K562 (cell line): ENCODE measurements around the gene TOX3. TPM values are rescaled to one million over a fixed set of nuclear protein-coding genes. Genes with fewer than 3 reads are reported as not detected.

Experiments used
- ATAC-seq: fragments of 200-7000 bp; cut with Tn5 transposase; 3 replicates; pipeline ENCODE4 v1.9.1; 2020; ENCODE audit warnings: moderate library complexity
- BruUV-seq: library from RNA; stranded (reverse); fragments of 400-500 nt; replicated peaks from 2 replicates; lab custom pipeline; 2021; lab: Mats Ljungman, UMichigan
- CTCF ChIA-PET: fragments of 300-600 bp; formaldehyde crosslinking; extraction: SDS; loops from one replicate; lab custom pipeline; 2021; ENCODE audit warnings: low intra/inter-chr PET ratio; lab: Yijun Ruan, JAX
- POLR2A ChIA-PET: fragments of 300-600, 350-650 bp; sonication (Branson Sonifier 250); formaldehyde crosslinking; extraction: SDS; loops from one replicate; lab custom pipeline; 2021; ENCODE audit warnings: antibody characterized with exemption, inconsistent platforms; lab: Yijun Ruan, JAX
- DNase-seq, 4 experiments: peaks; one replicate each; pipeline versions ENCODE4 v3.0.0 to v3.0.0-alpha.2; 2011 to 2018; ENCODE audit warnings: low spot score in 3 of 4, mixed read lengths in 3 of 4; ENCODE audit errors: extremely low read depth in 1 of 4
- FAIRE-seq: peaks from 2 replicates; lab custom pipeline; 2011; peaks lifted over from hg19 to GRCh38; lab: Jason Lieb, UNC
- H2AFZ ChIP-seq: 2 replicates; pipeline ENCODE4 v1.6.0; 2011; ENCODE audit warnings: low read depth, low read length, control low read depth, inconsistent platforms
- H3K27ac ChIP-seq: fragments of 200-600 bp; 3 replicates; pipeline ENCODE4 v1.8.0; 2011; ENCODE audit warnings: low read depth, mild to moderate bottlenecking, control low read depth, inconsistent platforms, low read length, moderate library complexity, mixed read lengths; ENCODE audit errors: extremely low read depth
- H3K27me3 ChIP-seq, 2 experiments: fragments of 300-600 bp in 1 of 2; 2 replicates in 1 of 2; 3 replicates in 1 of 2; pipeline versions ENCODE4 v1.6.0 to v1.8.0; 2011; ENCODE audit warnings: inconsistent platforms in 2 of 2, low read length in 2 of 2, mild to moderate bottlenecking in 1 of 2, mixed read lengths in 1 of 2, moderate library complexity in 1 of 2; ENCODE audit not compliant: control insufficient read depth in 2 of 2, insufficient read depth in 2 of 2
- H3K36me3 ChIP-seq: fragments of 300-600 bp; 3 replicates; pipeline ENCODE4 v1.8.0; 2011; ENCODE audit warnings: mild to moderate bottlenecking, low read length, inconsistent platforms; ENCODE audit not compliant: control insufficient read depth, insufficient read depth
- H3K4me1 ChIP-seq, 2 experiments: fragments of 200-600 bp in 1 of 2; replicated peaks in 1 of 2; 2 replicates in 1 of 2; 3 replicates in 1 of 2; pipeline versions ENCODE4 v1.5.1 to v1.8.0; 2011; ENCODE audit warnings: inconsistent platforms in 2 of 2, low read length in 2 of 2, mild to moderate bottlenecking in 1 of 2, mixed read lengths in 1 of 2, moderate library complexity in 1 of 2; ENCODE audit not compliant: control insufficient read depth in 2 of 2, insufficient read depth in 2 of 2
- H3K4me2 ChIP-seq: 2 replicates; pipeline ENCODE4 v1.6.1; 2011; ENCODE audit warnings: low read length, control low read depth, inconsistent platforms, mixed read lengths; ENCODE audit not compliant: insufficient read depth
- H3K4me3 ChIP-seq: fragments of 200-600 bp; sonication (generic), shearing (Covaris generic); 2 replicates; pipeline ENCODE4 v1.5.1; 2016; ENCODE audit warnings: control low read depth, inconsistent platforms
- H3K79me2 ChIP-seq: fragments of 200-600 bp; 3 replicates; pipeline ENCODE4 v1.8.0; 2011; ENCODE audit warnings: low read length, inconsistent platforms; ENCODE audit not compliant: control insufficient read depth, insufficient read depth
- H3K9ac ChIP-seq, 2 experiments: 2 replicates each; pipeline versions ENCODE4 v1.6.0 to v1.6.1; 2011; ENCODE audit warnings: low read depth in 2 of 2, low read length in 2 of 2, control low read depth in 1 of 2, inconsistent platforms in 1 of 2, mild to moderate bottlenecking in 1 of 2, mixed read lengths in 1 of 2; ENCODE audit not compliant: insufficient read depth in 1 of 2
- H3K9me1 ChIP-seq: one replicate; pipeline ENCODE4 v1.6.0; 2011; ENCODE audit warnings: inconsistent platforms, mild to moderate bottlenecking, low read length, moderate library complexity; ENCODE audit not compliant: control insufficient read depth, insufficient read depth
- H3K9me3 ChIP-seq: replicated peaks from 2 replicates; pipeline ENCODE4 v1.5.1; 2011; ENCODE audit warnings: low read depth, low read length, inconsistent platforms; ENCODE audit not compliant: control insufficient read depth, insufficient read depth
- H4K20me1 ChIP-seq: replicated peaks from 2 replicates; pipeline ENCODE4 v1.6.1; 2011; ENCODE audit warnings: low read length, inconsistent platforms, mixed read lengths; ENCODE audit not compliant: control insufficient read depth, insufficient read depth
- CBFA2T2 ChIP-seq: fragments of 450-650 bp; conservative IDR thresholded peaks from 2 replicates; pipeline ENCODE4 v1.6.1; 2017; ENCODE audit warnings: mild to moderate bottlenecking
- CBFB ChIP-seq: sonication (generic); formaldehyde crosslinking; IDR thresholded peaks from 2 replicates; pipeline ENCODE4 v1.4.0; 2020; ENCODE audit warnings: mild to moderate bottlenecking, missing genetic modification reagents
- CHD1 ChIP-seq: fragments of 200-600 bp; sonication (generic); IDR thresholded peaks from one replicate; pipeline ENCODE4 v1.6.1; 2012; ENCODE audit warnings: mild to moderate bottlenecking, moderate library complexity, low read length, inconsistent platforms
- CXXC5 ChIP-seq: fragments of 250-450 bp; sonication (Bioruptor Pico); IDR thresholded peaks from 2 replicates; pipeline ENCODE4 v1.8.0; 2022; ENCODE audit warnings: inconsistent platforms, mild to moderate bottlenecking, moderate library complexity
- ETS2 ChIP-seq: IDR thresholded peaks from 2 replicates; pipeline ENCODE4 v1.6.1; 2016; ENCODE audit warnings: borderline replicate concordance, missing genetic modification characterization, mild to moderate bottlenecking, moderate library complexity, missing compliant biosample characterization; ENCODE audit not compliant: poor library complexity, severe bottlenecking
- HLTF ChIP-seq: fragments of 450-650 bp; IDR thresholded peaks from 2 replicates; pipeline ENCODE4 v1.6.1; 2016
- HNRNPH1 ChIP-seq: fragments of 200-400 bp; formaldehyde crosslinking; optimal IDR thresholded peaks from 2 replicates; pipeline ENCODE3; 2017; ENCODE audit warnings: low read depth, mild to moderate bottlenecking, low read length, moderate library complexity
- HSF4 ChIP-seq: fragments of 250-450 bp; sonication (Bioruptor Pico); IDR thresholded peaks from 2 replicates; pipeline ENCODE4 v2.1.2; 2022; ENCODE audit warnings: mild to moderate bottlenecking, moderate library complexity, borderline replicate concordance
- IRF9 ChIP-seq: fragments of 450-650 bp; IDR thresholded peaks from 2 replicates; pipeline ENCODE4 v1.6.1; 2016; ENCODE audit warnings: missing biosample characterization, missing genetic modification characterization
- JUND ChIP-seq, 2 experiments: IDR thresholded peaks; 2 replicates in 1 of 2; 3 replicates in 1 of 2; pipeline ENCODE4 v1.6.1; 2011; ENCODE audit warnings: borderline replicate concordance in 2 of 2, low read depth in 2 of 2, low read length in 2 of 2, improper control_type of control experiment in 1 of 2, missing biosample characterization in 1 of 2, missing genetic modification characterization in 1 of 2, missing genetic modification reagents in 1 of 2
- MIER1 ChIP-seq: fragments of 450-650 bp; IDR thresholded peaks from 2 replicates; pipeline ENCODE4 v1.6.1; 2016; ENCODE audit warnings: antibody characterized with exemption, mild to moderate bottlenecking, low read depth
- NFIC ChIP-seq: fragments of 450-650 bp; IDR thresholded peaks from 2 replicates; pipeline ENCODE4 v1.6.1; 2017; ENCODE audit warnings: mild to moderate bottlenecking, inconsistent platforms
- RB1 ChIP-seq: fragments of 450-650 bp; IDR thresholded peaks from 2 replicates; pipeline ENCODE4 v1.6.1; 2017; ENCODE audit warnings: low read depth, mild to moderate bottlenecking
- SP2 ChIP-seq: IDR thresholded peaks from 2 replicates; pipeline ENCODE4 v1.6.1; 2011; ENCODE audit warnings: mild to moderate bottlenecking, low read depth, low read length, moderate library complexity; ENCODE audit not compliant: poor library complexity, severe bottlenecking; ENCODE audit errors: extremely low read depth
- SPI1 ChIP-seq: IDR thresholded peaks from 2 replicates; pipeline ENCODE4 v1.6.1; 2011; ENCODE audit warnings: low read depth, low read length, control low read depth, borderline replicate concordance
- THRAP3 ChIP-seq: fragments of 450-650 bp; IDR thresholded peaks from 2 replicates; pipeline ENCODE4 v1.6.1; 2016; ENCODE audit warnings: mild to moderate bottlenecking, inconsistent platforms, borderline replicate concordance
- XRCC3 ChIP-seq: fragments of 450-650 bp; IDR thresholded peaks from 2 replicates; pipeline ENCODE4 v1.6.1; 2017; ENCODE audit warnings: mild to moderate bottlenecking, moderate library complexity
- ZFP30 ChIP-seq: fragments of 250-450 bp; sonication (Bioruptor Pico); IDR thresholded peaks from 2 replicates; pipeline ENCODE4 v1.8.0; 2022; ENCODE audit warnings: moderate library complexity, mild to moderate bottlenecking, inconsistent platforms, borderline replicate concordance
- ZNF384 ChIP-seq: IDR thresholded peaks from 2 replicates; pipeline ENCODE4 v1.6.1; 2012; ENCODE audit warnings: low read depth, low read length, improper control_type of control experiment
- ZNF586 ChIP-seq: fragments of 450-650 bp; formaldehyde crosslinking; conservative IDR thresholded peaks from 2 replicates; pipeline ENCODE4 v1.4.0; 2020; ENCODE audit warnings: mild to moderate bottlenecking, moderate library complexity
- WGBS: fragments of 100-300 bp; shearing (Covaris generic); methylation state at CpG from one replicate; pipeline ENCODE4 v1.1.6; 2016; ENCODE audit warnings: low coverage, mixed read lengths; ENCODE audit not compliant: insufficient coverage; ENCODE audit errors: missing lambda C conversion rate; 5-methylcytosine and 5-hydroxymethylcytosine counted together
- in situ Hi-C: fragments of 300-500 bp; cut with MboI; formaldehyde crosslinking; loops from 4 replicates; pipeline ENCODE4 v1.15.0; 2018; ENCODE audit warnings: inconsistent platforms, mixed read lengths
- intact Hi-C: fragments of 100-400 bp; cut with micrococcal nuclease; formaldehyde crosslinking; loops from 2 replicates; pipeline ENCODE4 v1.14.2; 2022
- polyA plus RNA-seq, 8 experiments: library from polyadenylated mRNA; depleted of rRNA in 4 of 8; stranded (reverse) in 5 of 8; unstranded in 3 of 8; fragments of >200 nt; fragmentation: Nextera tagmentation in 2 of 8; fragmentation: Illumina TruSeq in 1 of 8; extraction: Ambion mirVana in 2 of 8; extraction: Trizol in 1 of 8; gene quantifications; 2 replicates each; pipeline versions ENCODE4 v1.2.1 to v1.2.3, GENCODE V29; 2011 to 2014; ENCODE audit warnings: inconsistent platforms in 1 of 8, missing spikeins in 1 of 8
- total RNA-seq, 7 experiments: library from RNA; depleted of rRNA in 6 of 7; stranded (reverse); fragments of >200 nt in 6 of 7; fragmentation: Illumina TruSeq in 2 of 7; extraction: Trizol in 2 of 7; gene quantifications; 2 replicates each; pipeline versions ENCODE4 v1.2.1 to v1.2.3, GENCODE V29; 2011 to 2021; ENCODE audit warnings: low replicate concordance in 1 of 7

The TOX3 gene
- total and polyA plus RNA-seq, 9 of the 15 experiments (the other 6 are each of a cell fraction or from before 2014, with no cell fraction given) = not detected

DNA sequence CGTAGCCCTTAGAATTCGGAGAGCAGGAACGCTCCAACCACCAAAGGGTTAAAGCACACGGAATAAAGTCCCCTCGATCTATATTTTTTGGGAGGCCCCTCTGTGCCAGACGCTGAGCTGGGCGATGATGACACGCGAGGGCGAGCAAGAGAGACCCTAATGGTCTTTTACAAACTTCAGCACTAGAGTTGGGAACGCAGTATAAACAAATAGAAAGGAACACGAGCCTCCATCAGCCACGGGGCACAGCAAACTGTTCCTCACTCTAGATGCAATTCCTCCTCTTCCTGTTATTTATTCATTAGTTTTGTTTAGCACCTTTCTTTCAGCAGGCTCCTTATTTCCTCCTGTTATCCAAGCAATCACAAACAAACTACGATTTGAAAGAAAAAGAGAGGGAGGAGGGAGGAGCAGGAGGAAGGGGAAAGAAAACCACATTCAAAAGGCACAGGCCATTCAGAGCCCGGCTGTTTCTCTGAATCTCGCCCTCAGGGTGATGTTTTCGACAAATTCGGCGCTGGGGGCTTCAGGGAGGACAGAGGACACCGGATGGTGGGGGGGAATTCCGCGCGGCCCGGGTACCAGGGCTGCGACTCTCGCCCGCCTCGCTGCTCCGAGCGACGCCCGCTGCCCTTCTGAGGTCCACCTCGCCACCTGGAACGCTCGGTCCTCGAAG lies 1.6 kb downstream of the TOX3 start:
- H3K79me2 ChIP-seq = no peaks in the 10 kb centered on the region
- H4K20me1 ChIP-seq = no peaks in the 10 kb centered on the region
- no peak overlapping the region for H3K9ac ChIP-seq
- no peak for ATAC-seq
- DNase-seq = no peak
- no peaks in the 10 kb centered on the region; a peak in 1 of 5 replicates for H3K4me1 ChIP-seq
- CTCF ChIA-PET = no interaction called here
- FAIRE-seq = no peak
- H3K36me3 ChIP-seq = no peaks in the 10 kb centered on the region
- no peaks in the 10 kb centered on the region for H3K27me3 ChIP-seq
- in situ Hi-C loops (no loop called here), intact Hi-C loops (no loop called here)
- H3K9me1 ChIP-seq = no peaks in the 10 kb centered on the region
- no peak overlapping the region for H3K4me3 ChIP-seq
- no peak for TF ChIP-seq XRCC3
- TF ChIP-seq ZNF586 (CRISPR knock-in tag) = no peak
- no peak for TF ChIP-seq ZNF384
- no peak for TF ChIP-seq CHD1
- no peak for TF ChIP-seq ZFP30 (CRISPR knock-in tag)
- TF ChIP-seq CBFB (CRISPR knock-in tag) = no peak
- no peak for TF ChIP-seq NFIC
- TF ChIP-seq ETS2 (tag) = no peak
- no peak for TF ChIP-seq JUND (IDR thresholded peaks at IDR 0.05; ENCODE audit: borderline replicate concordance, low read depth, low read length)
- no peak for TF ChIP-seq JUND (tag; IDR thresholded peaks at IDR 0.05; ENCODE audit: borderline replicate concordance, low read depth, low read length)
- no peak for TF ChIP-seq SPI1
- TF ChIP-seq CBFA2T2 = no peak
- TF ChIP-seq HSF4 (CRISPR knock-in tag) = no peak
- no peak for TF ChIP-seq MIER1
- no peak for TF ChIP-seq CXXC5 (CRISPR knock-in tag)
- no peak for TF ChIP-seq SP2
- TF ChIP-seq HLTF = no peak
- TF ChIP-seq IRF9 (tag) = no peak
- no peak for TF ChIP-seq HNRNPH1
- no peak for TF ChIP-seq THRAP3
- no peak for TF ChIP-seq RB1
- H3K9me3 ChIP-seq = no peaks in the 10 kb centered on the region
- BruUV-seq = no TSS peak
- no peak overlapping the region for H3K4me2 ChIP-seq
- 2% methylated on average over 36 of the region's 36 CpGs for WGBS
- H2AFZ ChIP-seq = no peak overlapping the region
- POLR2A ChIA-PET = no interaction called here
- no peak overlapping the region for H3K27ac ChIP-seq
